Lower lobe of right lung (tissue), 2 donors: ENCODE results near the gene KLHL42. TPM values are rescaled to one million over a fixed set of nuclear protein-coding genes. Genes with fewer than 3 reads are reported as not detected.

ENCODE experiments used
- ATAC-seq, 2 donors: fragments of 200-7000 bp; cut with Tn5 transposase; one replicate each; pipeline ENCODE4 v1.9.1; 2020 to 2022; ENCODE audit warnings: mild to moderate bottlenecking in 2 of 2, moderate library complexity in 2 of 2
- DNase-seq: peaks from one replicate; pipeline ENCODE4 v3.0.0-alpha.2; 2020
- H3K27ac ChIP-seq: fragments of 200-600 bp; one replicate; pipeline ENCODE4 v1.8.0; 2022
- H3K27me3 ChIP-seq: fragments of 200-600 bp; one replicate; pipeline ENCODE4 v1.8.0; 2022; ENCODE audit warnings: low read depth
- H3K36me3 ChIP-seq: fragments of 200-600 bp; one replicate; pipeline ENCODE4 v1.8.0; 2022; ENCODE audit warnings: mild to moderate bottlenecking
- H3K4me1 ChIP-seq: fragments of 200-600 bp; one replicate; pipeline ENCODE4 v1.8.0; 2022
- H3K4me3 ChIP-seq: fragments of 200-600 bp; one replicate; pipeline ENCODE4 v1.8.0; 2022; ENCODE audit warnings: mild to moderate bottlenecking
- H3K9me3 ChIP-seq: fragments of 200-600 bp; one replicate; pipeline ENCODE4 v1.8.0; 2022
- CTCF ChIP-seq: fragments of 200-600 bp; IDR thresholded peaks from one replicate; pipeline ENCODE4 v1.8.0; 2022; ENCODE audit warnings: antibody characterized with exemption, mild to moderate bottlenecking
- intact Hi-C: fragments of 100-400 bp; cut with DNase I; formaldehyde crosslinking; loops from one replicate; pipeline ENCODE4 v1.11.0; 2022
- total RNA-seq: library from RNA; stranded (reverse); fragmentation: NEBNext Ultra II Directional; extraction: Animal tissue kit (Norgen Biotek cat#: 25700); gene quantifications from one replicate; pipeline ENCODE4 v1.2.1, GENCODE V29; 2021
- donor health status: DM: no; HTN: yes; CAD: no; lungs with severe emphysema.

Gene KLHL42
- total RNA-seq, 1 donor from 2014 or later = 19.1 TPM

GRCh38 chr12:27812502-27812901, 32.5 kb downstream of the KLHL42 start:
- Histone ChIP-seq H3K27ac (no peak overlapping the region), H3K36me3 (no peaks in the 10 kb centered on the region), H3K4me1 (no peaks in the 10 kb centered on the region), H3K4me3 (no peak overlapping the region), H3K27me3 (no peaks in the 10 kb centered on the region), H3K9me3 (no peaks in the 10 kb centered on the region)
- DNase-seq = no peak
- TF ChIP-seq CTCF = no peak
- intact Hi-C loops = no loop called here
- ATAC-seq = no peak

GRCh38 chr12:27814411-27814810, 34.4 kb downstream of the KLHL42 start:
- DNase-seq = no peak
- intact Hi-C loops = no loop called here
- no peaks in the 10 kb centered on the region for H3K9me3 ChIP-seq
- H3K27me3 ChIP-seq = no peaks in the 10 kb centered on the region
- ATAC-seq = no peak
- H3K27ac ChIP-seq = no peak overlapping the region
- TF ChIP-seq CTCF = no peak
- H3K4me1 ChIP-seq = no peaks in the 10 kb centered on the region
- no peak overlapping the region for H3K4me3 ChIP-seq
- H3K36me3 ChIP-seq = no peaks in the 10 kb centered on the region

GRCh38 chr12:27814851-27815591, 35.0 kb downstream of the KLHL42 start:
- Histone ChIP-seq H3K9me3 (no peaks in the 10 kb centered on the region), H3K4me1 (no peaks in the 10 kb centered on the region), H3K36me3 (no peaks in the 10 kb centered on the region), H3K27ac (no peak overlapping the region), H3K27me3 (no peaks in the 10 kb centered on the region), H3K4me3 (no peak overlapping the region)
- TF ChIP-seq CTCF = no peak
- ATAC-seq (no peak), DNase-seq (no peak)
- intact Hi-C loops = no loop called here

- peaks cover 5% of the 10 kb centered on the region for H3K4me1 ChIP-seq
- H3K27ac ChIP-seq = no peak overlapping the region
- peaks cover 5% of the 10 kb centered on the region for H3K27me3 ChIP-seq
- no peak for TF ChIP-seq CTCF
- DNase-seq (no peak), ATAC-seq (peak in 1 of 2 donors; percentile 23)
- H3K9me3 ChIP-seq = no peaks in the 10 kb centered on the region
- intact Hi-C loops = no loop called here
- H3K36me3 ChIP-seq = no peaks in the 10 kb centered on the region
- no peak overlapping the region for H3K4me3 ChIP-seq
Measured at GRCh38 chr12:27817766-27818165, 37.7 kb downstream of the KLHL42 start.

- no peak overlapping the region for H3K27ac ChIP-seq
- no peak overlapping the region for H3K4me3 ChIP-seq
- TF ChIP-seq CTCF = no peak
- no peaks in the 10 kb centered on the region for H3K36me3 ChIP-seq
- H3K4me1 ChIP-seq = peaks cover 5% of the 10 kb centered on the region
- peaks cover 5% of the 10 kb centered on the region for H3K27me3 ChIP-seq
- H3K9me3 ChIP-seq = no peaks in the 10 kb centered on the region
- DNase-seq = no peak
- intact Hi-C loops = no loop called here
- peak in 1 of 2 donors; percentile 49 for ATAC-seq
Measured at GRCh38 chr12:27818401-27818918, 38.4 kb downstream of the KLHL42 start.
